ENCODE results near the gene ARHGAP10. TPM values are rescaled to one million over a fixed set of nuclear protein-coding genes. Genes with fewer than 3 reads are reported as not detected.

ARHGAP10 gene
- total RNA-seq, 2 experiments from 2014 or later = 0.11 TPM; not detected in 1

DNA sequence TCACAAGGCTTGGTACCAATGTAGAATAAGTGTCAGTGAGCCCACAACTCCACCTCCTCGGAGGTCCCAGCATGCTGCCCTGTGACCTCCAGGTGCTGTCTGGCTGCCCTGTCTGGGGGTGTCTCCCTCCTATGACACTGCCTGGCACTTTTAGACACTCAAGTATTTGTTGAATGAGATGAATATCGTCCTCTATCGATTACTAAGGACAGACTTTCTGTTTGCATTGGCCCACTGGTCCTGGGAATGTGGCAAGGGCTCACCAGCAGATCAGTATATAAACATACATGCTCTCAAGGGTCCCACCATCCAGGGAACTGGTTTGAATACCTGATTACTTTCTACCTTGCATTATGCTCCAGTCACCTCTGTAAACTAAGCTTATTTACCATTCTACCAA is 377.3 kb downstream of the ARHGAP10 start:
- Histone ChIP-seq H3K4me2 (ENCODE audit: low read length) (no peak overlapping the region), H3K4me1 (ENCODE audit: insufficient read depth, low read length, poor library complexity, severe bottlenecking) (no peaks in the 10 kb centered on the region), H4K20me1 (ENCODE audit: insufficient read depth, low read length) (no peaks in the 10 kb centered on the region), H3K9me2 (ENCODE audit: insufficient read depth, low read length) (no peaks in the 10 kb centered on the region), H3K27ac (ENCODE audit: low read depth, low read length, poor library complexity, severe bottlenecking) (no peak overlapping the region), H3K9me3 (ENCODE audit: low read length) (no peaks in the 10 kb centered on the region), H3K4me3 (ENCODE audit: low read depth, low read length, poor library complexity, severe bottlenecking) (no peak overlapping the region), H3K79me2 (ENCODE audit: insufficient read depth, low read depth, low read length) (no peaks in the 10 kb centered on the region), H3K36me3 (ENCODE audit: insufficient read depth, low read length) (no peaks in the 10 kb centered on the region), H2AFZ (ENCODE audit: low read length) (no peak overlapping the region)
- CTCF ChIA-PET (ENCODE audit: unreplicated experiment) = no interaction called here
- intact Hi-C loops (cut with micrococcal nuclease; ENCODE audit: unreplicated experiment) = no loop called here
- DNase-seq (ENCODE audit: low spot score) = no peak
- TF ChIP-seq, protein P1, sequence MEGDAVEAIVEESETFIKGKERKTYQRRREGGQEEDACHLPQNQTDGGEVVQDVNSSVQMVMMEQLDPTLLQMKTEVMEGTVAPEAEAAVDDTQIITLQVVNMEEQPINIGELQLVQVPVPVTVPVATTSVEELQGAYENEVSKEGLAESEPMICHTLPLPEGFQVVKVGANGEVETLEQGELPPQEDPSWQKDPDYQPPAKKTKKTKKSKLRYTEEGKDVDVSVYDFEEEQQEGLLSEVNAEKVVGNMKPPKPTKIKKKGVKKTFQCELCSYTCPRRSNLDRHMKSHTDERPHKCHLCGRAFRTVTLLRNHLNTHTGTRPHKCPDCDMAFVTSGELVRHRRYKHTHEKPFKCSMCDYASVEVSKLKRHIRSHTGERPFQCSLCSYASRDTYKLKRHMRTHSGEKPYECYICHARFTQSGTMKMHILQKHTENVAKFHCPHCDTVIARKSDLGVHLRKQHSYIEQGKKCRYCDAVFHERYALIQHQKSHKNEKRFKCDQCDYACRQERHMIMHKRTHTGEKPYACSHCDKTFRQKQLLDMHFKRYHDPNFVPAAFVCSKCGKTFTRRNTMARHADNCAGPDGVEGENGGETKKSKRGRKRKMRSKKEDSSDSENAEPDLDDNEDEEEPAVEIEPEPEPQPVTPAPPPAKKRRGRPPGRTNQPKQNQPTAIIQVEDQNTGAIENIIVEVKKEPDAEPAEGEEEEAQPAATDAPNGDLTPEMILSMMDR (conservative IDR thresholded peaks at IDR 0.05; ENCODE audit: low read length) = no peak
- TF ChIP-seq EZH2phosphoT487 (IDR thresholded peaks at IDR 0.05; ENCODE audit: borderline replicate concordance, low read depth, low read length) = no peak
- no TSS peak for BruUV-seq (replicated peaks)
- POLR2A ChIA-PET = interaction anchor here (0.9 kb wide), 1 partner anchor 50 kb away, joined by 3 read pairs; no protein-coding TSS in a partner anchor

DNA sequence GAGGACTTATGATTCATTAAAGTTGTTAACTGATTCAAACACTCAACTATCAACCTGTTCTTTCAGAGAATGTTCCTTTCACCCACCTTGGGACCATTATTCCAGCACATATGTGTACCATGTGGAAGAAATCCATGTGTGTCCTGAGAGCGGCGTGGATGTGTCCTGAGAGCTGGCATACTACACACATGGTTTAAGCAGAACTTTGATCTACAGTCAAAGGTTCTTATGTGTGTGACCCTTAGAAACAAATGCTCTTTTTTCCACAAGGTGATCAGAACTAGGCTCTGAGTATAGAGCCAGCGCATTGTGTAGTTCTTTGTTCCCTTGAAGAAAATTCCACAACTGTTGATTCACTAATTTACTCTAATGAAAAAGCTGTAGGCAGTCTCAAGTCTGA is 378.3 kb downstream of the ARHGAP10 start:
- Histone ChIP-seq H3K4me3 (ENCODE audit: low read depth, low read length, poor library complexity, severe bottlenecking) (no peak overlapping the region), H3K9me2 (ENCODE audit: insufficient read depth, low read length) (no peaks in the 10 kb centered on the region), H3K4me1 (ENCODE audit: insufficient read depth, low read length, poor library complexity, severe bottlenecking) (no peaks in the 10 kb centered on the region), H2AFZ (ENCODE audit: low read length) (no peak overlapping the region), H4K20me1 (ENCODE audit: insufficient read depth, low read length) (no peaks in the 10 kb centered on the region), H3K27ac (ENCODE audit: low read depth, low read length, poor library complexity, severe bottlenecking) (no peak overlapping the region), H3K9me3 (ENCODE audit: low read length) (no peaks in the 10 kb centered on the region), H3K79me2 (ENCODE audit: insufficient read depth, low read depth, low read length) (no peaks in the 10 kb centered on the region), H3K4me2 (ENCODE audit: low read length) (no peak overlapping the region), H3K36me3 (ENCODE audit: insufficient read depth, low read length) (no peaks in the 10 kb centered on the region)
- BruUV-seq (replicated peaks) = no TSS peak
- CTCF ChIA-PET (ENCODE audit: unreplicated experiment) = no interaction called here
- no peak for DNase-seq (ENCODE audit: low spot score)
- POLR2A ChIA-PET = interaction anchor here (0.9 kb wide), 1 partner anchor 49 kb away, joined by 3 read pairs; no protein-coding TSS in a partner anchor
- TF ChIP-seq EZH2phosphoT487 (IDR thresholded peaks at IDR 0.05; ENCODE audit: borderline replicate concordance, low read depth, low read length) = no peak
- TF ChIP-seq, protein P1 (conservative IDR thresholded peaks at IDR 0.05; ENCODE audit: low read length) = no peak
- intact Hi-C loops (cut with micrococcal nuclease; ENCODE audit: unreplicated experiment) = no loop called here

DNA sequence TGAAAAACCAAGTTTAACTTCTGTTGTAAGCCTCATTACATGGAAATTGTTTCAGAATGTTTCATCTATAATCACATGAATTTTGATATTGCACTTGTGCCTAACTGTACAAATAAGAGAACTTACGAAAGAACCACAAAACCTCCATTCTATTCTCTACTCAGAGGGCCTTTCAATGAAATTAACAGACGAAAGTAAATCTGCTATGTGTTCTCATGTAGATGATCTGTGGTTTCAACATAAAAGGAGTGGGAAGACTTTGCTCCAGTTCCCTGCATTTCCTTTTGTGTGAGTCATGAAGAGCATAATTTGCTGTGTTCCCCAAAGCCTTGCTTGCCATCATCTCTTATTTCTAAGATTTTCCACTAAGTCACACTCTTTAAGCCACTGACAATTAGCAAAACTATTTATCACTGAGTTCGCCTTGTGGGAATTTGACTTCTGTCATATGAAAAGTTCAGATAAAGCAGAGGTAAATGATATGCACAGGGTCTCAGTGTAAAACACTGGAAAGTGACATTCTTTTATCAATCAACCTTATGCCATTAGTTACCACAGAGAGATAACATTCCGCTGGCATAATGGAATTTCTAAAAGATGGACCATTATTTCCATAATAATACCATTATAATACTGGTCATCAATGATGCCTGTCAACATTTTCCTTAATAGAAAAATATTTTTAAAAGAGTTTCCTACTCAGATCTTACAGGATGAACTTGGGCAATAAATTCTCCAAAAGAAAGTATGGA is 380.5 kb downstream of the ARHGAP10 start:
- H3K79me2 ChIP-seq (ENCODE audit: insufficient read depth, low read depth, low read length) = no peaks in the 10 kb centered on the region
- no peaks in the 10 kb centered on the region for H3K4me1 ChIP-seq (ENCODE audit: insufficient read depth, low read length, poor library complexity, severe bottlenecking)
- no peak overlapping the region for H3K27ac ChIP-seq (ENCODE audit: low read depth, low read length, poor library complexity, severe bottlenecking)
- BruUV-seq (replicated peaks) = no TSS peak
- POLR2A ChIA-PET = no interaction called here
- no peaks in the 10 kb centered on the region for H4K20me1 ChIP-seq (ENCODE audit: insufficient read depth, low read length)
- H3K9me2 ChIP-seq (ENCODE audit: insufficient read depth, low read length) = no peaks in the 10 kb centered on the region
- H3K36me3 ChIP-seq (ENCODE audit: insufficient read depth, low read length) = no peaks in the 10 kb centered on the region
- DNase-seq (ENCODE audit: low spot score) = no peak
- H3K4me3 ChIP-seq (ENCODE audit: low read depth, low read length, poor library complexity, severe bottlenecking) = no peak overlapping the region
- intact Hi-C loops (cut with micrococcal nuclease; ENCODE audit: unreplicated experiment) = no loop called here
- CTCF ChIA-PET (ENCODE audit: unreplicated experiment) = no interaction called here
- no peak for TF ChIP-seq EZH2phosphoT487 (IDR thresholded peaks at IDR 0.05; ENCODE audit: borderline replicate concordance, low read depth, low read length)
- TF ChIP-seq, protein P1 (conservative IDR thresholded peaks at IDR 0.05; ENCODE audit: low read length) = no peak
- no peak overlapping the region for H3K4me2 ChIP-seq (ENCODE audit: low read length)
- no peaks in the 10 kb centered on the region for H3K9me3 ChIP-seq (ENCODE audit: low read length)
- H2AFZ ChIP-seq (ENCODE audit: low read length) = no peak overlapping the region
